HG02759 (cell line): ENCODE data around the gene CRYBG2.
A peak's percentile ranks its signal among the peaks of the same experiment; 100 is the strongest.

Experiments
- ATAC-seq: cut with Tn5 transposase; IDR thresholded peaks from one replicate; pipeline ENCODE4 v1.9.1; 2021; ENCODE audit warnings: mild to moderate bottlenecking, moderate library complexity; ENCODE audit not compliant: unreplicated experiment

Gene CRYBG2

GRCh38 chr1:26282401-26282918 lies 71.5 kb downstream of the CRYBG2 start:
- ATAC-seq: no peak

GRCh38 chr1:26281971-26282370 lies 72.0 kb downstream of the CRYBG2 start:
- no peak for ATAC-seq

GRCh38 chr1:26281091-26281958 lies 72.6 kb downstream of the CRYBG2 start:
- ATAC-seq: no peak

- ATAC-seq: no peak
These were observed 73.4 kb downstream of the CRYBG2 start for GRCh38 chr1:26280333-26281042.

GRCh38 chr1:26279456-26280332 lies 74.2 kb downstream of the CRYBG2 start, which contains the start of gene SH3BGRL3:
Gene SH3BGRL3, plus strand, starts transcription at chr1:26280086. Its CDS starts 70 bp downstream, at chr1:26280156.
- peak; percentile 70 for ATAC-seq

- ATAC-seq: no peak
These were observed 75.0 kb downstream of the CRYBG2 start for GRCh38 chr1:26278724-26279455.

- no peak for ATAC-seq
These were observed 75.6 kb downstream of the CRYBG2 start for GRCh38 chr1:26278303-26278702.

GRCh38 chr1:26277719-26278118 lies 76.2 kb downstream of the CRYBG2 start:
- no peak for ATAC-seq

- ATAC-seq: no peak
These were observed 76.7 kb downstream of the CRYBG2 start for GRCh38 chr1:26277261-26277661.

- no peak for ATAC-seq
These were observed 77.5 kb downstream of the CRYBG2 start for GRCh38 chr1:26276432-26276838.

- ATAC-seq: peak; percentile 33
These were observed 78.1 kb downstream of the CRYBG2 start for GRCh38 chr1:26275580-26276431.

- ATAC-seq: no peak
These were observed 79.0 kb downstream of the CRYBG2 start for GRCh38 chr1:26274801-26275425.
